22Rv1 (cell line): Measurements from ENCODE around the gene ARHGEF10L.
A peak's percentile ranks its signal among the peaks of the same experiment; 100 is the strongest.
"Not testable (repeated sequence)": the region's sequence is repeated elsewhere in the genome, so short reads cannot be mapped to it uniquely, and the experiment has no call there.

Experiments used
- H3K27ac ChIP-seq: fragments of 450-650 bp; 2 replicates; pipeline ENCODE4 v1.5.1; 2017
- CTCF ChIP-seq: fragments of 450-650 bp; IDR thresholded peaks from 2 replicates; pipeline ENCODE4 v1.5.1; 2017; ENCODE audit warnings: mild to moderate bottlenecking
- ZFX ChIP-seq: fragments of 450-650 bp; IDR thresholded peaks from 2 replicates; pipeline ENCODE4 v1.6.1; 2017; ENCODE audit warnings: antibody characterized with exemption, borderline replicate concordance

The ARHGEF10L gene

GRCh38 chr1:17627239-17628052 lies 87.9 kb downstream of the ARHGEF10L start:
- TF ChIP-seq ZFX = no peak
- TF ChIP-seq CTCF = peak; percentile 36

GRCh38 chr1:17629046-17629445 lies 89.5 kb downstream of the ARHGEF10L start:
- not testable (repeated sequence) for H3K27ac ChIP-seq

More at GRCh38 chr1:17627239-17628052, 87.9 kb downstream of the ARHGEF10L start:
- H3K27ac ChIP-seq = no peak overlapping the region

- no peak overlapping the region for H3K27ac ChIP-seq
- TF ChIP-seq ZFX (no peak), CTCF (peak; percentile 66)
Measured at GRCh38 chr1:17629460-17629859, 90.0 kb downstream of the ARHGEF10L start.

DNA sequence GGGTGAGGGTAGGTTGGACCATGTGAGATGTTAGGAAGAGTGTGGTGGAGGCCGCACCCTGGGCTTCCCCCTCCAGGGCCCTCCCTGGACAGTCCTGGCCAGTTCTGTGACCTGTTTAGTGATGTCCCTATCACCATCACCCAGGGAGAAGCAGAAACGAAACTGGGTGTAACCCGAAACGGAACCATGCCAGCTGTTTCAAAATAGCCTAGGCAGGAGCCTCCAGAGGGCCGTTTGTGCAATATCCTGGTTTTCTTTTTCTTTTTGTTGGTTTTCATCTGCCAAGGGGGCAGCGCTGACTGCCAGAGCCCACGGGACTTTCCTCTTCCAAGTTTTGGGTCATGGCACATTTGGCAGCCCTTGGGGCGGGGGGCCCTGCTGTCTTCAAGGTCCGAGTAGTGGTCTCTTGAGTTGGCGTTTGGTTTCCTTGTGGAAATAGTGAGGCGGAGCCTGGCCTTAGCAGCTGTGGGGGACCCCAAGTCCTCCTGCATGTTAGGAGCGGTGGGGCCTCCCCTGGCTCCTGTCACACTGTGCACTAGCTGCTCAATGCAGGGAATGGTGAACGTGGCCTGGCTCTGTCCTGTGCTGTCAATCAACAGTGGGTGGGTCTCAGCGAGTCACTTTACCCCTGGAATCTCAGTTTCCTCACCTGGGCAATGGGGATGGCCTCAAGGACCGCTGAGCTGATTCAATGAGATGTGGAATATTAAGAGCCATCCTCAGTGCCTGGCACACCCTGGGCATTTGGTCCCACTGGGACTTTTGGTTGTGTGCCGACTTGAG lies 90.7 kb downstream of the ARHGEF10L start:
- TF ChIP-seq CTCF (no peak), ZFX (no peak)
- H3K27ac ChIP-seq = no peak overlapping the region

DNA sequence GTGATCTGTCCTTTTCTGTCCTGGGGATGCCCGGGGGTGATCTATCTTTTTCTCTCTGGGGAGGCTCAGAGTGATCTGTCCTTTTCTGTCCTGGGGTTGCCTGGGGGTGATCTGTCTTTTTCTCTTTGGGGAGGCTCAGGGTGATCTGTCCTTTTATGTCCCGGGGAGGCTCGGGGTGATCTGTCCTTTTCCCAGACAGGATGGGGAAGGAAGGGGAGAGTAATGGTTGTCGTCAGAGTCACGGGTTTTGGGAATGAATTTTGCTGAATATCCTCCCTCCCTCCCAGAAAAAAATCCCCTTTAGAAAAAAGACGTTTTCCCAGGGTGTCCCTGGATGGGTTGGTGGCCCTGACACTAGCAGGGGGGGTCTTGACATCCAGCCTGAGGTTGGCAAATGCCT lies 91.5 kb downstream of the ARHGEF10L start:
- no peak for TF ChIP-seq CTCF
- TF ChIP-seq ZFX = no peak
- no peak overlapping the region for H3K27ac ChIP-seq

GRCh38 chr1:17631410-17631809 lies 91.9 kb downstream of the ARHGEF10L start:
- H3K27ac ChIP-seq = no peak overlapping the region
- no peak for TF ChIP-seq CTCF
- no peak for TF ChIP-seq ZFX

DNA sequence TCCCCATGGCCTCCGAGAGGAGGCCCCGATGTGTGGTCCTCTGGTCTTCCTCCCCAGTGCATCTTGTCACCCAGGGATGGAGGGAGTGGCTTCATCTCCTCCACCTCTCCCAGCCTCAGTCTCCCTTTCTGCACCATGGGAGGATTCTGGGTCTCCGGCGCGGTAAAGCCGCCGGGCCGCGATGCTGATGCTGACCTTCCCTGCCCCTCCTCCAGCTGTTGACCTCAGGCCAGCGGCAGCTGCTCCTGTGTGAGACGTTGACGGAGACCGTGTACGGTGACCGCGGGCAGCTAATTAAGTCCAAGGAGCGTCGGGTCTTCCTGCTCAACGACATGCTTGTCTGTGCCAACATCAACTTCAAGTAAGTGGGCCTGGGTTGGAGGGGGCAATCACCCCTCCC lies 92.6 kb downstream of the ARHGEF10L start:
- no peak overlapping the region for H3K27ac ChIP-seq
- no peak for TF ChIP-seq CTCF
